NCI-H2196 (cell line): ENCODE measurements around the gene PLPP3.
"Not testable (repeated sequence)": the region's sequence is repeated elsewhere in the genome, so short reads cannot be mapped to it uniquely, and the experiment has no call there.

Experiments used
- DNase-seq: peaks from one replicate; lab custom pipeline; 2025; ENCODE audit not compliant: unreplicated experiment; lab: John Stamatoyannopoulos, UW

PLPP3 gene

DNA sequence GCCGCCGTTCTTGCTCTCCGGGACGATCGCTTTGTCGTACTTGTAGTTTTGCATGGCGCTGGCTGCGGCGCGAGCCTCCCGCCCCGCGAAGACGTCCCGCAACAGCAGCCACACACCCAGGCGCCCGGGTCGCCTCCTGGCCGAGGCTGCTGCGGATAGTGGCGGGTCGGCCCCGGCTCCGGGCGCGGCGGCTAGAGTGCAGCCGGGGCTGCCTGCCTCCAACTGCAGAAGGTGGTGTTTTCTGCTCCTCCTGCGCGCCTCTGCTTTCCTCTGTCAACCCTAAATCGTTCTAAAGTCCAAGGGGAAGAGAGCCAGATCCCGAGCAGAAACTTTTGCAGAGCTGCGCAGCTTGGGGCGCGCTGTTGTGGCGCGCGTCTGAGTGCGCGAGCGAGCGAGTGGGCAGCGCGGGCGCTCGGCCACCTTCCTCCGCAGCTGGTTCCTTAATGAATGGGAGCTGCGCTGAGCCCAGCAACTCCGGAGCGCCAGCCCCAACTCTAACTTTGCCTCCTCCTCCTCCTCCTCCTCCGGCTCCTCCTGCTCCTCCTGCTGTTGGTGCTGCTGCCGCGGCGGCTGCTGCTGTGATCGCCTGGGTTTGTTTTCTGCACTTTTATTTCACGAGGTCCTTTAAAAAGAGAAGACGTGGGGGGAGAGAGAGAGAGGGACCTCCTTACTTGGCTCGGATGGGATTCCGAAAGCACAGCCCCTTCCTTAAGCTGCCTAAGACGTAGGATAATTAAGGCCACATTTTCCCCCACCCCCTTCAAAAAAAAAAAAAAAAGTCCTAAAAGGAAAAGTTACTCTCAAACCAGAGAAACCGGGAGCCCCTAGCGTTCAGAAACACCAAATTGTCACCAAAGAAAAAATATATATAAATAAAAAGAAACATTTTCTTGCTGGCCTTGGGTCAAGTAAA, at the start of gene PLPP3:
Gene PLPP3 (minus strand): TSS at position 601 of the 913 bp plus-strand sequence. CDS start 547 bp downstream, at position 54.
- DNase-seq: peak; percentile 61

DNA sequence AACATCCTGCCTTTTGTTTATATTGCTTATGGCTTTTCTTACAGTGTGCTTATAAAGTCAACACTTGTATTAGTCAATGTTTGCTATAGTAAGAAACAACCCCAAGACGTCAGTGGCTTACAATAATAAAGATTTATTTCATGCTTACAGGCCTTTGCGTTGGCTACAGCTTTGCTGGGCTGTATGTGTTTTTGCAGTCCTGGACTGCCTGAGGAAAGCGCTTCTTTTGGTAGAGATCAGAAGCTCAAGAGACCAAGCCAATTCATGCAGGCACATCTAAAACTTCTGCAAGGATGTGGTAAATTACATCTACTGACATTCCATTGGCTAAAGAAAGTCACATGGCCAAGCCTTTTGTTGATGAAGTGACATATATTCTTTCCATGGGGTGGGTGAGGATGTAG, 48.3 kb upstream of the PLPP3 start:
- no peak for DNase-seq

DNA sequence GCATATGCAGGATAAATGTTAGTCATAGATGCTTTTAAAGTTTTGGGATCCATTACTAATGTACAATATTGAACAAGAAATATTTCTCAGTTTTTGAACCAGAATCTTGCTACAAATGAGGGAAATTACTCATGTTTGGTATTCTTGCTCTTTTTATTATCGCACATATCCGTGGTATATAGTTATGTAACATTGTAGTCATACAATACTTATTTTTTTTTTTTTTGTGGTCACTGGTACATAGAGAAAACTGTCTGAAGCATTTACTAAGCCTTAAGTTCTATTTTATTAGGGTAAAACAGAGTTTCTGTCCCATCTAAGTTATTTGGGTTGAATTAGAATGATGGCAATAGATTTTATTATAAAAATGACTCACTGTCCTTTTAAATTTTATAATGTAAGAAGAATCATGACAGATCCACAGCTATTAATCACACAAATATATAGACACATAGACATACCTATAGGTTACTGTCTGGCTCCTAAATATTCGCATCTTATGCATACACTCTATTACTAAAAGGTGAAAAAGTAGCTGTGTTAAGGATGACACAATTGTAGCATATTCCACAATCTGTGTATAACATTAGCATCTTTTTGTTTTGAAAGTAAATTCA, 47.8 kb upstream of the PLPP3 start:
- DNase-seq: no peak

DNA sequence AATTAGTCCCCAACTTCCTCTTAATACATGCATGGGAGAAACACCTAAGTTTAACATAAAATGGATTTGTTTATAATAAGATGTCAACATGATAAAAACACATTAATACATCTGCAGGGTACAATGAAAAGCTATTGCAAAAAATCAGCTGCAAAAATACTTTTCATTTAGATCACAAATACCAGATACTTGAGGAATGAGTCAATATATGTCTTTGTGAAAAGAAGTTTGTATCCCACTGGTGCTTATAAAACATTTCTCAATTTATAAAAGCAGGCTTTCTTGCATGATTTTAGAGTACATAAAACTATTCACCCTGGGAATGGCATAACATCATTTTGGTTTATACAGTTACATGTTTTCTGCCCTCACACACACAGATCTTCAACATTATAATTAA, 47.2 kb upstream of the PLPP3 start:
- no peak for DNase-seq

DNA sequence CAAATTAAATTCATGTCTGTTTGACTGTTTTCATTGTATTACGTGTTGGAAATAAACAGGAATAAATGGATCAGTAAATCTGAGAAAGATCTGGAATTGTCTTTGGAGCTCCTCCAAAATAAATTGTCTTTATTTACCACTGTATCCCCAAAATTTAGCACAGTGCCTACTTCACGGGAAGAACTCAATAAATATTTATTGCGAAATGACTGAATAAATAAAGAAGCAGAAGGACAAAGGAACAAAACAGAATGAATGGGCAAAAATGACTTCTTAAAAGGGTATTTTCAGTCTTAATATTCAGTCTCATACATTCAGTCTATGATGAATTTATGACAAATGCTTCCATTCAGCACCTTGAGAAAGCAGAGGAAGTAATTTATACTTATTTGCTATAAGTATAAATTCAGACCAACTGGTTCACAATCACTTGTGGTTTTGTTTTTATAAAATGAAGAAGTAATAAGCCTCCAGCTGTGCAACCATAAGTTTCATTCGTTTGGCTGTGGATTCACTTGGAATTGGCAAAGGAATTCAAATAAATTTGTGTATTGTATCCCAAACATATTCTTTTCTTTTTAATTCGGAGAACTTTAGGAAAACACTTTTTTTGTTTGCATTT, 46.6 kb upstream of the PLPP3 start:
- no peak for DNase-seq

DNA sequence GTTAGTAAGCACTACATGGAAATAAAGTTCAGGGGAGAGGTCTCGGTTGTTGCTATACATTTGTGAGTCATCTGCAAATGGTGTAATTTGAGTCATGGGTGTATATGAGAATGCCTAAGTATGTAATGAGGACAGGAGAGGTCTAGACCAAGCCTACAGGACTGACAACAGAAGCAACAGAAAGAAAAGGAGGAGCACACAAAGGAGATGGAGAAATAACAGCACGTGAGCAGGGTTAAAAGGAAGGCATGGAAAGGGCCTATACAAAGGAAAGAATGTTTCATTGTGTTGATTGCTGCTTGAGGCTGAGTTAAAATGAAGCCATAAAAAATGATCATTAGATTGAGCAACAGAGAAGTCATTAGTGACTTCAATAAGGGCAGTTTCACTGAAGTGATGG, 37.8 kb upstream of the PLPP3 start:
- no peak for DNase-seq

DNA sequence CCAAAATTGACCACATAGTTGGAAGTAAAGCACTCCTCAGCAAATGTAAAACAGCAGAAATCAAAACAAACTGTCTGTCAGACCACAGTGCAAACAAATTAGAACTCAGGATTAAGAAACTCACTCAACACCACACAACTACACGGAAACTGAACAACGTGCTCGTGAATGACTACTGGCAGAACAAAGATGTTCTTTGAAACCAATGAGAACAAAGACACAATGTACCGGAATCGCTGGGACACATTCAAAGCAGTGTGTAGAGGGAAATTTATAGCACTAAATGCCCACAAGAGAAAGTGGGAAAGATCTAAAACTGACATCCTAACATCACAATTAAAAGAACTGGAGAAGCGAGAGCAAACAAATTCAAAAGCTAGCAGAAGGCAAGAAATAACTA, 31.4 kb upstream of the PLPP3 start:
- DNase-seq: not testable (repeated sequence)

DNA sequence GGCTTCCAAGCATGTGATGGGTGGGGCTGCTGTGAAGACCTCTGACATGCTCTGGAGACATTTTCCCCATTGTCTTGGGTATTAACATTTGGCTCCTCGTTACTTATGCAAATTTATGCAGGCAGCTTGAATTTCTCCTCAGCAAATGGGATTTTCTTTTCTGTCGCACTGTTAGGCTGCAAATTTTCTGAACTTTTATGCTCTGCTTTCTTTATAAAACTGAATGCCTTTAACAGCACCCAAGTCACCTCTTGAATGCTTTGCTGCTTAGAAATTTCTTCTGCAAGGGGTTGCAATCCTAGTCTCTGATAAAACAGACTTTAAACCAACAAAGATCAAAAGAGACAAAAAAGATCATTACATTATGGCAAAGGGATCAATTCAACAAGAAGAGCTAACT, 30.7 kb upstream of the PLPP3 start:
- not testable (repeated sequence) for DNase-seq

DNA sequence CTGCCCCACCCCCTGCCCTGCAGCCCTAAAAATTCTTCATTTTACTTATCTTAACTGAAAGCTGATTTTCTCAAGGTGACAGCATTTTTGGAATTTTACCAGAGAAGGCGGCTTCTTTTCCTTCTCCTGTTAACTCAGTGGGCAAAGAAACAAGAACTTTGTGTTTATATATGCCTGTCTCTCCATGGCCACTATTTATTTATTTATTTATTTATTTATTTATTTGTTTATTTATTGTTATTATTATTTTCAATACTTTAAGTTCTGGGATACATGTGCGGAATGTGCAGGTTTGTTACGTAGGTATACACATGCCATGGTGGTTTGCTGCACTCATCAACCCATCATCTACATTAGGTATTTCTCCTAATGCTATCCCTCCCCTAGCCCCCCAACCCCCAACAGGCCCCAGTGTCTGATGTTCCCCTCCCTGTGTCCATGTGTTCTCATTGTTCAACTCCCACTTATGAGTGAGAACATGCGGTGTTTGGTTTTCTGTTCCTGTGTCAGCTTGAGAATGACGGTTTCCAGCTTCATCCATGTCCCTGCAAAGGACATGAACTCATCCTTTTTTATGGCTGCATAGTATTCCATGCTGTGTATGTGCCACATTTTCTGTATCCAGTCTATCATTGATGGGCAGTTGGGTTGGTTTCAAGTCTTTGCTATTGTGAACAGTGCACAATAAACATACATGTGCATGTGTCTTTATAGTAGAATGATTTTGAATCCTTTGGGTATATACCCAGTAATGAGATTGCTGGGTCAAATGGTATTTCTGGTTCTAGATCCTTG, 16.2 kb upstream of the PLPP3 start:
- DNase-seq: not testable (repeated sequence)

DNA sequence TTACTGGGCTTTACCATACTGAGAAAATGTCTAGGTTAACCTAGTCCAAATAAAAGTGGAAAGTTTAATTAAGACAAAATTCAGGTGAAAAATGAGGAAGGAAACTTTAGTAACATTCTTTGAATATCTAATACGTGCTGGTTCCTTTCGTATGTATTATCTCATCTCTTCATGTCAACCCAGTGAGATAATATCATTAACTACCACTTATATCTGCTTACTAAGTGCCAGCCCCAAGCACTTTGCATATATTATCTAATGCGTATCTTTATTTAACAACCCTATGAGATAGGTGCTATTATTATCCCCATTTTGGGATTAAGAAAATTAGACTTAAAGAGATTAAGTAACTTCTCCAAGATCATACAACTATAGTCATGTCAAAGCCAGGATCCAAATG, 12.5 kb upstream of the PLPP3 start:
- DNase-seq: no peak

DNA sequence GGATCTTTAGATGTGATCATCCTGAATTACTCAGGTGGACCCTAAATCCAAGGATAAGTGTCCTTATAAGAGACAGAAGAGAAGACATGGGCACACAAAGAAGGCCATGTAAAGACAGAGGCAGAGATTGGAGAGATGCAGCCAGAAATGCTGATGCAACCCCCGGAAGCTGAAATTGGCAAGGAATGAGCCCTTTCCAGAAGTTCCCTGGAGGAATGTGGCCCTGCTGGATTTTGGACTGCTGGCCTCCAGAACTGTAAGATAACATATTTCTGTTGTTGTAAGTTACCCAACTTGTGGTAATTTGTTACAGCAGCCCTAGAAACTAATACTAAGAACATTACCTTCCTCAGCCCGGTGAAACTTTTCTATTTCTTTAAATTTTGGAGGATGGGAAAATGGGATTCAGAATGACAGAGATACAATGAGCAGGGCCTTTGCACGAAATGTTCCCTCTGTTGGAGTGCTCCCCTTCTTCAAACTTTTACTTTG, 11.2 kb upstream of the PLPP3 start:
- no peak for DNase-seq

DNA sequence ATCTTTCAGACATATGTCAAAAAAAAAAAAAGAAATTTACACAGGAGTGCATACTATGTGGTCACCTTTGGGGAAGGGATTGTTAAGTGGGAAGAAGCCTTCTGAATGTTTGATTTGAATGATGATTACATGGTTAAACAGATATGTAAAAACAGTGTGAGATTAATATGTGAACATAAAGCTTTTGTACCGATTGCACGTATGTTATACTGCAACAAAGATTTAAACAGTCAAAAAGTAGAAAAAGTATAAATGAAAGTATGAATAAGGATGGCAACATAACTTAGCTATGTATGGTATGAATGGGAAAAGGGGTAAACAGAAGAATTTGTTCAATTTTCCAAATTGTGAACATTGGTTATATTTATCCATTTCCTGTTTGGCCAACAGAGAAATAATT, 10.0 kb upstream of the PLPP3 start:
- no peak for DNase-seq

DNA sequence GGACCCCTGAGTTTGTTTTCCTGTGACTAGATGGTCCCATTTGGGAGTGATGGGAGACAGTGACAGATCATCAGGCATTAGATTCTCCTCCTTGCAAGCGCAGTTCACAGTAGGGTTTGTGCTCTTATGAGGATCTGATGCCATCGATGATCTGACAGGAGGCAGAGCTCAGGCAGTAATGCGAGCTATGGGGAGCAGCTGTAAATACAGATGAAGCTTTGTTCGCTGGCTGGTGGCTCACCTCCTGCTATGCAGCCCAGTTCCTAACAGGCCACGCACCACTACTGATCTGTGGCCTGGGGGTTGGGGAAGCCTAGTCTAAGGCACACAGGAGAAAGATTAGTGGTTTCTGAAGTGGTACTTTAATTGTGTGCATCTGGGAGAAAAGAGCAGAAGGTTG, 7.1 kb upstream of the PLPP3 start:
- no peak for DNase-seq

DNA sequence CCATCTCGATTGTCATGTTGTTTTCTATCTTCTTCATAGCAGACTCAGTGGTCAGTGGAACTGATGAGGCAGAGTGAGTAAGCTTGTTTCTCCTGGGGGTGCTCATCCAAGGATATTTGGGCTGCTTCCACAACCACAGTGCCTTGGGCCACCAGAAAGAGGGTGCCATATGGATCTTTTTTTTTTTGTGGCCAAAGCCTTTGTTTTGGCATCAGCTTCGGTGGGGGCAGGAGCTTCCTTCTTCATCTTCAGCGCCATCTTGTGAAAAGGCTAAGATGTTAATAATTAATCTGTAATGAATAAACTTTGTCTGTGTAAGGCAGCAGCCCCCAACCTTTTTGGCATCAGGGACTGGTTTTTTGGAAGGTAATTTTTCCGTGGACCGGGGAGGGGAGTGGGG, 6.6 kb upstream of the PLPP3 start:
- DNase-seq: no peak

DNA sequence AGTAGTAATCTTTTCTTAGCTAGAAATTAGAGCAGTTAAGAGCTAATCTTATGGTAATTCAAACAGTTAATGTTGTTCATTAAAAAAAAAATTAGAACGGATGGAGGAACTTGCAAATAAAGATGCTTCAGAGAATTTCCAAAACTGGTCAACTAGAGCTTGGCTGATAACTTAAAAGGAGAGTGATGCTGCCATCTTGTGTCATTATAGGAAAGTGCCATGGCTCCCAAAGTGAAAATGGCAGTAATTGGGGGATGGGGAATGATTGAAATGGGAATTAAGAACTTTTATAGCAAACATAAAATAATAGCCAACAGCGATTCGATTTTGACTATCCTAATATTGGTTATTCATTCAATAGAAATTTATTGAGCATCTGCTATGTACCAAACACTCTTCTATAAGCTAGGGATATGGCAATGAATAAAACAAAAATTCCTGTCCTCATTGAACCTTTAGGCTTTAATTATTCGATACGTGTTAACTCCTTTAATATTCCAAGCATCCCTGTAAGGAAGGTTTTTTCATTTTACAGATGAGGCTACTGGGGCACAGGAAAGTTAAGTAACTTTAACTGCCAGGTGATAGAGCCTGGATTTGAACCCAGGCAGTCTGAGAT, 5.7 kb upstream of the PLPP3 start:
- DNase-seq: peak; percentile 73

DNA sequence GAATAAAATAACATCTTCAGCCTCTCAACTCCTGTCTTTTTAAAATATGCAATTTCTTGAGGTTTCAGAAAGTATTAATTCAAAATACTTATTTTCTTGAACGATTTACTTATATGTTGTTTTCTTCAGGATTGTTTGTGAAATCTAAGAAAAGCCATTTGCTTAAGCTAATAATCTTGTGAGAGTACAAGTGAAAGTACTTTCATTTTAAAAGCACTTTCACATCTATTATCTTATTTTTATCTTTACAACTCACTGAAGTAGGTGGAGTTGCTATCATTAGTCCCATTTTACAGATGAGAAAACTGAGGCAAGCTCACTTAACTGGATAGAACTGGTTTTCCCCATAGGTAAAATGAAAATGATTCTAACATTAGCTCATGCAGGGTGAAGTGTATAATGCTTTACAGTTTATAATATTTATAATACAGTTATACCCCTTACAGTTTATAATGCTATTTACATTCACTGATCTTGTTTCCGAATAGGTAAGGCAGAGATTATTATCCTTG, 4.7 kb upstream of the PLPP3 start:
- DNase-seq: no peak

DNA sequence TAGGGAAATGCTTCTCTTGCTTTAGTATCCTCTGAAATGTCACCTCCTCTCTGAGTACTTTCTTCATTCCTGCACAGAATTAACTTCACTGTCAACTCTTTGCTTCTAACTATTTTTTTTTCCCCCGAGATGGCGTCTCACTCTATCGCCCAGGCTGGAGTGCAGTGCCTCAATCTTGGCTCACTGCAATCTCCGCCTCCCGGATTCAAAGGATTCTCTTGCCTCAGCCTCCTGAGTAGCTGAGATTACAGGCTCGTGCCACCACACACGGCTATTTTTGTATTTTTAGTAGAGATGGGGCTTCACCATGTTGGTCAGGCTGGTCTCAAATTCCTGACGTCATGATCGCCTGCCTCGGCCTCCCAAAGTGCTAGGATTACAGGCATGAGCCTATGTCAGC, 1.4 kb upstream of the PLPP3 start:
- DNase-seq: no peak

DNA sequence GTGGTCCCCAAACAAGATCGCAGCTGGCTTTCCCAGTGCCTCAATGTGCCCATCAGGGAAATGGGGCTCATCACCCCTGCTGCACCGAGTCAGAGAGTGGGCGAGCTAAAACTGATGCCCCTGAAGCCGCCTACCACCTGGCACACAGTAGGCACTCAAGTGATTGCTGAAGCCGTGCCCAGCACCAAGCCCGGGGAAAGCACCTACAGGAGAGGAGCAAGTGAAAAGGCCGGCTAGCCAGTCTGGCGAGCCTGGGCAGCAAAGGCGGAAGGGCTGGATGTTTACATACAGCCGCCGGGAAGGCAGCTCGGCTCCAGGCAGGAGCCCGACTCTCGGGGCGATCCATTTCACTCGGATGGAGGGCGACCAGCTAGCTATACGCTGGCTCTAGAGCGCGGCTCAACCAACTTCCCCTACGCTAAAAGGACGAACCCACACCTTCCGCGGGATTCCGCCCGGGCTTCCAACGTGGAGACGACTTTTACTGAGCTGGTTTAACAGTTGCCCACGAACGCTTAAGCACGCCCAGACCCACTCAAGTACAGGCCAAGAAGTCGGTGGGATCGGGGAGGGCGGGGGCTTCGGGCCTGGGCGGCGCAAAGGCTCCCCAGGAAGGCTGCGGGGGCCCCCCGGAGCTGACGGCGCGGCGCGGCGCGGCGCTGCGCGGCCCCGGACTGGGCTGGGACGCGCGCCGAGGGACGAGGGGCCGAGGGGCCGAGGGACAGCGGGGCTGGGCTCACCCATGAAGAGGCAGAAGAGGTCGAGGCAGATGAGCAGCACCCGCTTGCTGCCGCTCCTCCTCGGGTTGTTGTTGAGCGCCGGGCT, 1.0 kb downstream of the PLPP3 start:
- peak; percentile 42 for DNase-seq

DNA sequence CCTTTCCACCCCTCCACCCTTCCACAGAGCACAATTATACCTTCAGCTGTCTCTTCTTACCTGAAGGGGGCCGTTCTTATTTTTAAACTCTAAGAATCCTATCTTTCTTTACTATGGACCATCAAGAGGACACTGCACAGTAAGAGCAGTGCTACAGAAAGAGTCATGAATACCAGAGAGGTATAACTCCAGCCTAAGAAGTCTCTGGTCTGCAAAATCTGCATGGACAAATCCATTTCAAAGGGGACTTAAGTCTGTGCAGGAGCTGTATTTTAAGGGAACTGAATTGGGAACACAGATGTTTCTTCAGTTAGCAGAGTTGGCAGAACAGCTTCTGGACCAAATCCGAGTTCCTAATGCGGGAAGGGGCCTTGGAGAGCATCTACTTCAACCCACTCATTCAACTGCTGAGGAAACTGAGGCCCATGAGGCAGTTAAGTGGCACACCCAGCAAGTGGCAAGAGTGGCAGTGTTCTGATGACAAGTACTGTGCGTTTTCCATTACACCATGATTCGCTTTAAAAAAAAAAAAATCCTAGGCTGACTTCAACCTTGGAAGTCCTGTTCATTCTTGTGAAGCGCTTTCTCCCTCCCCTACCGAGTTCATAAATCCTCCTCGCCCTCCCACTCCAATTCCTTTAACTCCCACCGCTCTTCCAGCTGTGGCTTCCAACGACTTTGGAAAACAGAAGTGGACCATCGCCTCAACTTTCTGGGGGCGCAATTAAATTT, 1.8 kb downstream of the PLPP3 start:
- DNase-seq: no peak
